ENCODE results near the gene CA4. TPM values are rescaled to one million over a fixed set of nuclear protein-coding genes. Genes with fewer than 3 reads are reported as not detected.
"Not testable (repeated sequence)": the region's sequence is repeated elsewhere in the genome, so short reads cannot be mapped to it uniquely, and the experiment has no call there.

The CA4 gene
- total RNA-seq, 1 donor from 2014 or later, result 3.2 TPM

DNA sequence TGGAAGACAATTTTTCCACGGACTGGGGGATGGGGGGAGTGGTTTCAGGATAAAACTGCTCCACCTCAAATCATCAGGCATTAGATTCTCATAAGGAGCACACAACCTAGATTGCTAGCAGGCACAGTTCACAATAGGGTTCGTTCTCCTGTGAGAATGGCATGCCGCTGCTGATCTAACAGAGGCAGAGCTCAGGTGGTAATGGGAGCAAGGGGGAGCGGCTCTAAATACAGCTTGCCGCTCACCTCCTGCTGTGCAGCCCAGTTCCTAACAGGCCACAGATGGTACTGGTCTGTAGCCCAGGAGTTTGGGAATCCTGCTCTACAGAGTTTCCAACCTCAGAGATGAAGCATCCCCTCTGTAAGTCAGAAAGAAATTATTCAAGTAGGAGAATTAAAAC, 27.0 kb downstream of the CA4 start:
- not testable (repeated sequence) for DNase-seq

DNA sequence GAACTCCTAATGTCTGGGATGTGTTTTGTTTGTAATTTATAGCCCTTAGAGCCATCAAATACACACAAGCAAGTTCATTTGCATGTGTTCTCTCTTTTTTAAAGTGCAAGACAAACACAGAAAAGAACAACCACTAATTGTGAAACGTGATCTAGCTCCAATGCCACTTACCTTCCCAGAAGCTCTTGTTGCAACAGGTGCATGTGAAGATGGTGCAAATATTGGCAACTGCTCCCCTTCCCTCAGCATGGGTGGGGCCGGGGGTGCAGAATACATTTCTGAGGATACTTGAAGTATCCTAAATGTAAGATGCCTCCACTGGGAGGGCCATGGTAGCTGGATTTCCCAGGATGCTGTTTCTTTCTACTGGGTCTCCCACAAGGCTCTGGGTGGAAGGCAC, 28.4 kb downstream of the CA4 start:
- not testable (repeated sequence) for DNase-seq

GRCh38 chr17:60180380-60180779, 30.6 kb downstream of the CA4 start:
- not testable (repeated sequence) for DNase-seq

DNA sequence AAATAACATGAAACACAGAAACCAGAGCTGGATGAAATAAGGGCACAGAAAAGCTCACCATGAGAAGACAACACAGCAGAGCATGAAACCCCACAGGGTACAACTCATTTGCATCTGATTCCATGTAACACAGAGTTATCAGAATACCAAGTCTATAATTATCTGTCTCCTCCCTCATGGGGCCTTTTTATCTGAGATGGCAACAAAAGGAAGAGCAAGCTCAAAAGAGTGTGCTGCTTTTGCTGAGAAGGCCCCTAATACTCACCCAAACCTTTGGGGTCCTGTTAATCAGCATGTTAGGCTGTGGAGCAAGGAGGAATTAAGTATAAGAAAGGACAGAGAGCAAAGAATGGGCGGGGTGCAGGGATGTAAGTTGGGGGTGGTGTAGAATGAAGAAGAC, 36.6 kb downstream of the CA4 start:
- DNase-seq, result not testable (repeated sequence)

- peak; percentile 34 for DNase-seq
Measured at GRCh38 chr17:60186846-60187745, 37.3 kb downstream of the CA4 start.

DNA sequence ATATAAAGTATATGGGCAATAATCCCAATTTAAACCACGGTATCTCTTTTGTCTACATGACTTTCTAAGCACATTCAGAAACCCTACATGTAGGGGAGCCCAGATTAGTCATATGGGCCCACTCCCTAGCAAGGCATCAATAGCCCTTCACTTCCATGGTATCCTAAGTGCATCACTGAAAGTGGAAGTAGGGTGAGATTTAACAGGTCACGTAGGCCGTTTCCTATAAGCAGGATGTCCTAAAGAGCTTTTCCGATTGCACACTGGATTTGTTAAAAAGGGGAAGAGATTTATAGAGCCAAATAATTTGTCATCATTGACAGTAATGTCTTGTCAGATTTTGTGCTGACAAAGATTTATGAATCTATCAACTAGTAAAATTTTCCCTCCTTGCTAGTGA, 39.0 kb downstream of the CA4 start:
- no peak for DNase-seq

- DNase-seq, result not testable (repeated sequence)
Measured at GRCh38 chr17:60190032-60190431, 40.3 kb downstream of the CA4 start.

DNA sequence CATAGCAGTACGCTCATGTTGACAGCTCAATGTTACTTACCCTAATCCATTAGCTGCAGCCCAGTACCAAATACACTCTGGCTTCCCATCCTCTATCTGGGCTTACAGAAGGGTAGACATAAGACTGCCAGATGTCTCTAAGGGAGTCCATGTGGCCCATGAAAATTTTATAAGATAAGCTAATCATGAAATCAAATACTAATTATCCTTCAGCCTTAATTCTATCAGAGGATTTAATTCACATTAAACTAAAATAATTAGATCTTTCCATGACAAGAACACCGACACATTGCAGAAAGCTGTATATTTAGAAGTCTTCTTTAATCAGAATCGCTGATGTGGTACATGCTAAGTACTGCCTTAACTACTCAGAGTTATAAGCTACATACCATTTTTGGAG, 43.3 kb downstream of the CA4 start:
- DNase-seq, result not testable (repeated sequence)

GRCh38 chr17:60193482-60193881, 43.7 kb downstream of the CA4 start:
- DNase-seq, result no peak

DNA sequence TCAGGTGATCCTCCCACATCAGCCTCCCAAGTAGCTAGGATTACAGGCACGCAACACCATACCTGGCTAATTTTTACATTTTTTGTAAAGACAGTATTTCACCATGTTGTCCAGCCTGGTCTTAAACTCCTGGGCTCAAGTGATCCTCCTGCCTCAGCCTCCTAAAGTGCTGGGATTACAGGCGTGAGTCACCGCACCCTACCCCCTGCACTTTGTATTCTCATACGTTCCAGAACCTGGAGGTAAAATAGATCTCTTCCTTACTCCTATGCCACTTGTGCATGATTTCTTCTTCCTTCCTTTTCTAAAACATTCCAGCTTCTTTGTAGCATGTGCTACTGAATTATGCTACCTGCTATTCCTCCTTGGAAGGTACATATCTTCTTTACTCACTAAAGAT, 44.4 kb downstream of the CA4 start:
- DNase-seq, result not testable (repeated sequence)

DNA sequence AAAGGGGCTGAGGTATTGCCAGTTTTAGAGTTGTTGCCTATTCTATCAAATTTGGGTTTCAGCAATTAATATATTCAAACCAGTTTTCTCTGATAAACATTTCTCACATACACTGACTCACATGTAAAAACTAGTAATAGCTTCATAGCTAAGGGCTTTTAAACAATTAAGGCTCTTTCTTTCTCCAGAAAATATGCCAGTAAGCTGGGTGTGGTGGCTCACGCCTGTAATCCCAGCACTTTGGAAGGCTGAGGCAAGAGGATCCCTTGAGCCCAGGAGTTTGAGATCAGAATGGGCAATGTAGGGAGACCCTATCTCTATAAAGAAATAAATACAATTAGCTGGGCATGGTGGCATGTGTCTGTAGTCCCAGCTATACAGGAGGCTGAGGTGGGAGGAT, 48.9 kb downstream of the CA4 start:
- not testable (repeated sequence) for DNase-seq

GRCh38 chr17:60205782-60206181, 56.0 kb downstream of the CA4 start:
- not testable (repeated sequence) for DNase-seq

DNA sequence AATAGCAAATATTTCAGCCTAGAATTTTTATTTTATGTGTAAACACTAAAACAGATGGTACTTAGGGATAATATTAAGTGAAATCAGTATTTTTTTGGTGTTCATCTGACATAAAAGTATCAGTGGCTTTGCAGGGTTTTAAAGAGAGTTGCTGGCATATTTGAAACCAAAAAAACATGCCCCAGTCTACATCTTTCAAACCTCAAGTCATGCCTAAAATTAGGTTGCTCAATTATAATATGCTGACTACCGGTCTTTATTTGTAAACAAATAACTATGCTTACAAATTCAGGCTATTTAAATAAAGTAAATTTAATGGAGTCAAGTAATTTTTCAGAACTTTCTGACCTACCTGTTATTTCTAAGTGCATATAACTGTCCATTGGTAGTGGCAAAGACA, 58.5 kb downstream of the CA4 start:
- not testable (repeated sequence) for DNase-seq

Other genes with a start within 250 kb of the CA4 start
- gene RNFT1, start 185.2 kb upstream of the CA4 start, total RNA-seq, result 18.2 and 18.9 TPM in 2 replicates
- 12.5 and 13.8 TPM in 2 replicates for gene HEATR6, start 71.1 kb upstream of the CA4 start, total RNA-seq
- gene USP32, start 242.2 kb downstream of the CA4 start, total RNA-seq, result 53.6 and 85.3 TPM in 2 replicates

All from dermis blood vessel endothelial cell (primary cell).